OCI-LY1 (cell line): ENCODE data around the gene CDAN1.

Experiments used
- H2AFZ ChIP-seq: fragments of 200-600 bp; sonication (generic), shearing (Covaris generic); 2 replicates; pipeline ENCODE4 v1.6.0; 2014; ENCODE audit warnings: antibody characterized with exemption, mild to moderate bottlenecking, low read length
- H3F3A ChIP-seq: fragments of 200-600 bp; sonication (generic), shearing (Covaris generic); 2 replicates; pipeline ENCODE4 v1.6.0; 2014; ENCODE audit warnings: mild to moderate bottlenecking, antibody characterized with exemption, low read length, moderate library complexity; ENCODE audit not compliant: insufficient read depth
- H3K27ac ChIP-seq: fragments of 200-600 bp; sonication (generic); 2 replicates; pipeline ENCODE4 v1.5.1; 2014; ENCODE audit warnings: low read length, mixed run types, mild to moderate bottlenecking, low read depth; ENCODE audit not compliant: poor library complexity, severe bottlenecking
- H3K27me3 ChIP-seq: fragments of 200-600 bp; sonication (generic); 2 replicates; pipeline ENCODE4 v1.6.0; 2014; ENCODE audit warnings: antibody characterized with exemption, mild to moderate bottlenecking, low read length, moderate library complexity; ENCODE audit not compliant: insufficient read depth
- H3K36me3 ChIP-seq: fragments of 200-600 bp; sonication (generic); 2 replicates; pipeline ENCODE4 v1.6.1; 2014; ENCODE audit warnings: mild to moderate bottlenecking, antibody characterized with exemption, low read length, moderate library complexity, mixed read lengths; ENCODE audit not compliant: insufficient read depth
- H3K4me1 ChIP-seq: fragments of 200-600 bp; sonication (generic); 2 replicates; pipeline ENCODE4 v1.5.1; 2014; ENCODE audit warnings: mild to moderate bottlenecking, low read length, moderate library complexity; ENCODE audit not compliant: insufficient read depth, severe bottlenecking
- H3K4me2 ChIP-seq: fragments of 200-600 bp; sonication (generic), shearing (Covaris generic); 2 replicates; pipeline ENCODE4 v1.6.1; 2014; ENCODE audit warnings: low read length
- H3K4me3 ChIP-seq: fragments of 200-600 bp; sonication (generic); 2 replicates; pipeline ENCODE4 v1.5.1; 2014; ENCODE audit warnings: low read length, low read depth, mild to moderate bottlenecking, mixed read lengths; ENCODE audit not compliant: poor library complexity, severe bottlenecking
- H3K79me2 ChIP-seq: fragments of 200-600 bp; shearing (Covaris generic); 2 replicates; pipeline ENCODE4 v1.6.1; 2016; ENCODE audit warnings: mixed run types, low read length, mixed read lengths; ENCODE audit not compliant: insufficient read depth
- H3K9ac ChIP-seq: fragments of 200-600 bp; sonication (generic), shearing (Covaris generic); 2 replicates; pipeline ENCODE4 v1.6.1; 2014; ENCODE audit warnings: mild to moderate bottlenecking, low read length, mixed read lengths
- H3K9me2 ChIP-seq: fragments of 200-600 bp; sonication (generic), shearing (Covaris generic); 2 replicates; pipeline ENCODE4 v1.6.1; 2014; ENCODE audit warnings: low read depth, mild to moderate bottlenecking, low read length, mixed read lengths
- H3K9me3 ChIP-seq: fragments of 200-600 bp; shearing (Covaris generic); 2 replicates; pipeline ENCODE4 v1.6.1; 2014; ENCODE audit warnings: low read length, mixed read lengths
- H4K20me1 ChIP-seq: fragments of 200-600 bp; sonication (generic), shearing (Covaris generic); 2 replicates; pipeline ENCODE4 v1.6.0; 2016; ENCODE audit warnings: mild to moderate bottlenecking, low read length; ENCODE audit not compliant: insufficient read depth
- CTCF ChIP-seq: fragments of 200-600 bp; sonication (generic), shearing (Covaris generic); IDR thresholded peaks from 2 replicates; pipeline ENCODE4 v1.5.1; 2017; ENCODE audit warnings: mild to moderate bottlenecking, antibody characterized with exemption, low read length, moderate library complexity, mixed read lengths
- EZH2 ChIP-seq: fragments of 200-600 bp; sonication (generic), shearing (Covaris generic); IDR thresholded peaks from 2 replicates; pipeline ENCODE4 v1.8.0; 2017; ENCODE audit warnings: borderline replicate concordance, mixed run types, mild to moderate bottlenecking, antibody characterized with exemption, low read length, moderate library complexity, mixed read lengths

The CDAN1 gene

GRCh38 chr15:42729409-42729808 is 7.5 kb downstream of the CDAN1 start:
- Histone ChIP-seq H3K9me2 (no peaks in the 10 kb centered on the region), H3K4me1 (peaks cover under 1% of the 10 kb centered on the region), H3K27me3 (no peaks in the 10 kb centered on the region), H3K9ac (no peak overlapping the region), H3K36me3 (peaks cover 92% of the 10 kb centered on the region), H3K4me3 (no peak overlapping the region), H3K79me2 (no peaks in the 10 kb centered on the region), H4K20me1 (no peaks in the 10 kb centered on the region), H2AFZ (no peak overlapping the region), H3K9me3 (no peaks in the 10 kb centered on the region), H3K27ac (no peak overlapping the region), H3K4me2 (no peak overlapping the region), H3F3A (no peaks in the 10 kb centered on the region)
- TF ChIP-seq EZH2 (no peak), CTCF (no peak)

- H3F3A ChIP-seq = no peaks in the 10 kb centered on the region
- H3K9me3 ChIP-seq = no peaks in the 10 kb centered on the region
- H3K4me2 ChIP-seq = no peak overlapping the region
- H4K20me1 ChIP-seq = no peaks in the 10 kb centered on the region
- no peak overlapping the region for H3K27ac ChIP-seq
- TF ChIP-seq CTCF = no peak
- no peak for TF ChIP-seq EZH2
- H3K4me3 ChIP-seq = no peak overlapping the region
- no peak overlapping the region for H2AFZ ChIP-seq
- H3K4me1 ChIP-seq = no peaks in the 10 kb centered on the region
- no peak overlapping the region for H3K9ac ChIP-seq
- no peaks in the 10 kb centered on the region for H3K79me2 ChIP-seq
- no peaks in the 10 kb centered on the region for H3K9me2 ChIP-seq
- no peaks in the 10 kb centered on the region for H3K27me3 ChIP-seq
- peaks cover 93% of the 10 kb centered on the region for H3K36me3 ChIP-seq
Measured at GRCh38 chr15:42728972-42729371, 8.0 kb downstream of the CDAN1 start.

- no peak overlapping the region for H3K9ac ChIP-seq
- no peaks in the 10 kb centered on the region for H3F3A ChIP-seq
- no peaks in the 10 kb centered on the region for H3K79me2 ChIP-seq
- H3K4me2 ChIP-seq = no peak overlapping the region
- TF ChIP-seq EZH2 = no peak
- no peak for TF ChIP-seq CTCF
- no peaks in the 10 kb centered on the region for H3K9me2 ChIP-seq
- H3K27ac ChIP-seq = no peak overlapping the region
- no peak overlapping the region for H3K4me3 ChIP-seq
- no peaks in the 10 kb centered on the region for H3K4me1 ChIP-seq
- H3K27me3 ChIP-seq = no peaks in the 10 kb centered on the region
- H3K9me3 ChIP-seq = no peaks in the 10 kb centered on the region
- no peaks in the 10 kb centered on the region for H4K20me1 ChIP-seq
- H3K36me3 ChIP-seq = peaks cover 93% of the 10 kb centered on the region
- H2AFZ ChIP-seq = no peak overlapping the region
Measured at GRCh38 chr15:42728560-42728959, 8.4 kb downstream of the CDAN1 start.
